ENCODE results near the gene RPGR.

The RPGR gene

DNA sequence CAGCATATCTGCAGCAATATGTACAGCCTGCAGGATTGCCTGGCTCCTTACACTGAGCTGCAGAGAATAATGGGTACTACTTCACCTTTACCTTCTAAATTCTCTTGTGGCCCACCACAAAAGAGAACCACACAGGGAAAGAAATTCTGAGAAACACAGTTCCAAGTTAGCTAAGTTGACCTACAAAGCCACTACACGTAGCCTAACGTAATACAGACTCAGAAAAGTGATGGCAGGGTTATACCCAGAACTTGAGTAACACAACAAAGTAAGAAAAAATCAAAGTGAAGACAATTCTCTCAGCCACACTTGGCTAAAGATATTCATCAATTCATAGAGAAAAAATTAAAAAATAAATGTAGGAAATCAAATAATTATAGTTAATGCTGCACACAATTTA, 80.3 kb downstream of the RPGR start:
- no peak for DNase-seq

DNA sequence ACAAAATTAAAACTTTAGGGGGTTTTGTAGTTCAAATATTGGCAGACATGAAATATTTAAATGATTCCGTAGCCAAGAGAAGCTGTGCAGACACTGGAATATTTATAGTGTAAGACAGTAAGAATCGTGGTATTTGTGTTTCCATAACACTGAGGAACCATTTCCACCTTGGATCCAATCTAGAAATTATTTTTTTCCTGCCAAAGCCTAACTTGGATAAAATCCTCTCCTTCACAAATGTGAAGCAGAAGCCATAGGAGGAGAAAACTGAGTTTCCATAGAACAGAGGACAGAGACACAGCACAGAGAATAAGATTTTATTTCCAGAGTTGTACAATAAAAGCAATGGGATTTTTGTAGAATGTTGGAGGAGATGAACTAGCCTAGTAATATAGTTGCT, 86.8 kb downstream of the RPGR start:
- DNase-seq, result no peak

DNA sequence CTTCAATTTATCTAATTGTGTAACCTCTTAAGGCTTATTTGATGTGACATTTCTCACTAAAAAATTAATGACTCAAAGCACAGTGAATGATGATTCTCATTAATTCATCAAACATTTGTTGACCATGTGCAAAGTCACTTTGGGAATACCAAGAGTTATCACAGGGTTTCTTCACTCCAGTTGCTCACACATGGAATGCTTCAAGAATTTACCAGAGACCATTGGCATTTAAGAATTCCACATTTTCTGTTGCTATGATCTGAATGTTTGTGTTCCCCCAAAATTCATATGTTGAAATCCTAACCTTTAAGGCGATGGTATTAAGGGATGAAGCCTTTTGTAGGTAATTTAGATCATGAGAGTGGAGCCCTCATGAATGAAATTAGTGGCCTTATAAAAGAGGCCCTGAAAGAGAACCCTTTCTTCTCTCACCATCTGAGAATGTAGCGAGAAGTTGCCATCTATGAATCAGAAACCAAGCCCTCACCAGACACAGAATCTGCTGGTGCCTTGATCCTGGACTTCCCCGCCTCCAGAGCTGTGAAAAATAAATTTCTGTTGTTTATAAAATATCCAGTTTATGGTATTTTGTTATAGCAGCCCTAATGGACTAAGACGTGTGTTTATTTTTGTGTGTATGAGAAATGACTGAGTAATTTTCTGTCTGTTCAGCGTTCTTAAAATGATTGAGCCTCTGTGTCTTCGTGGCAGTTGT, 90.3 kb downstream of the RPGR start:
- DNase-seq, result no peak

DNA sequence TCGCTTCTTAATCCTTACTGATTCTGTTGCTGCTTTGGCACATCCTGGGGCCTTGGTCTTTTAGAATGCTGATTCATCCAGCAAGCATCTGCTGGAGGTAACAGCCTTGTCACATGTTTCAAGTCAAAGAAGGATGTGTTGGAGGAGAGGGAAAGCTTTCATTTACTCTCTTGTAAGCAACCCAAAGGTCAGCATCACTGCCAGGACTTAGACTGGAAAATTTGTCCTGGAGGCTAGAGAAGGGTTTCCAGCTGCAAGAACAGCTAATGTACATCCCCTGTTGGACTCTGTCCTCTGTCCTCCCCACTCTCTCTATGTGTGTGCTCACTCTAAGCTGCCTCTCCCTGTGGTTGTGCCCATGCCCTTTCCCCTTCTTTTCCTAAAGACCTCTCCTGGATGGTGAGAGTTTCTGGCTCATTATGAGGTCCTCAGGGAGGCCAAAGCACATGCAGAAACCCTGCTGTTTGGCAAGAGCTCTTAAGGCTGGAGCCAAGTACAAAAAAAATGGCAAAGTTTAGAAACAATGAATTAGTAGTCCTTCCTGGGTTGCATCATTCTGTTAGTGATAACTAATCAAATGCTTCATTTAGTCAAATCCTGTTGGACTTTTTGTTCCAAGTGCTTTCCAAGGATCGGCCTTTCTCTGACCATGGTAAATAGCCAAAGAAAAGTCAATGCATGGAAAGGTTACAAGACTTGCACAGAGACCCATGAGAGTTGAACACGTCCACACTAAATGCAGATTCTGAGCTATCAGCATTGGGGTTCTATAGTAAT, 93.2 kb downstream of the RPGR start:
- DNase-seq, result no peak

DNA sequence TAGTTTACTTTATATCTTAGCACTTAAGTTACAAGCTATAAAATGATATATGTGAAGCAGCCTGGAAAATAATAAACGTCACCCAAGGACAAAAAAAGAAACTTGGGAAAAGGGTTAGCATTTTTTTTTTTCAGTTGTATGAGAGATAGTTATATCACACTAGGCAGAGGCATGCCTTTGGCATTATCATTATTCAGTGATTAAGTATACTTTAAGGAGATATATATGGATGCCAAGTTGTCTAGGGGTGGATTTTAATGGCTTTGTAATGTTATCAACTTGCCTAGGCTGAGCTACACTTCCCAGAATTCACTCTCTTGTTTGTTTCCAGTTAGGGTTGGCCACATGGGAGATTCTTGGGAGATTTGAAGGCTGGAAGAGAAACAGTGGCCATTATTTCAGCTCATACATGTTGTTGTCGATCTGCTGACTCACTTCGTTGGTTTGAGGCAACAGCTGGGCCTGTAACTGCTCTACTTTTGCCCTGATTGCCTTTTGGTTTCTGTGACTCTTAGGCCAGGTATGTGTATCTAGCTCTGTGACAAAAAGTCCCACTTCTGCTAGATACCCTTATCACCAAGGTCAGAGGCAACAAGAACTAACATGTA, 95.1 kb downstream of the RPGR start:
- no peak for DNase-seq

DNA sequence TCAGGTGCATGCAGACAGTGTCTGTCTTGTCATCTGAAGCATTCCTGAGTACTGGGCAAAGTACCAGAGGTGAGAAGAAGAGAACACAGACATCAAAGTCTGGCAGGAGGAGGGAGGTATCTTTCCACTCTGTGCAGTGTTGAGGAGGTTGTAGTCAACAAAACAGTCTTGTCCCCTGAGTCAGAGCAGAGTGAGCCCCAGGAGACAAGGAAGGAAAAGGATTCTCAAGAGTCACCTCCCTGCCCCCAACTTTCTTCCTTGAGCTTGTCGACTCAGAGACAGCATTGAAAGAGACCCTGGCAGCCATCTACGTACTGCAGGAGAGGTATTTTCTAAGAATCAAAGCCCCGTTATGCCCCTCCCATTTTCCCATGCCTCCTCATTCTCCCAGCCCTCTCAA, 102.2 kb downstream of the RPGR start:
- DNase-seq, result no peak

DNA sequence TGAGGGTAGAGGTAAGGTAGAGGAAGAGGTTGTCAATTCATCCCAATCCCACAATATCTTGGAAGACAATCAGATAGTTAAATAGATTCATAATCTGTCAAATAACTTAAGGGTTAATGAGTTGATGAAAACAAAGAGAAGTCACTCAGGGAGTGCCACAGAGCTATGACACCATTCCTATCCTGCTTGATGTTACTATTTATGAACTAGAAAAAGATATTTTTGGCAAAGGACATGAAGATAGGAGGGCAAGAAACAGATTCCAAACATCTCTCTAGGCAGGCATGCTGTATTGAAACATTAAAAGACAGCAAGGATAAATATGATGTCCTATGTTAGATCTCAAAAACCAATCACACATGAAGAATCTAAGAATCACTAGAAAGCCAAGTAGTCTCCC, 103.1 kb downstream of the RPGR start:
- DNase-seq, result no peak

DNA sequence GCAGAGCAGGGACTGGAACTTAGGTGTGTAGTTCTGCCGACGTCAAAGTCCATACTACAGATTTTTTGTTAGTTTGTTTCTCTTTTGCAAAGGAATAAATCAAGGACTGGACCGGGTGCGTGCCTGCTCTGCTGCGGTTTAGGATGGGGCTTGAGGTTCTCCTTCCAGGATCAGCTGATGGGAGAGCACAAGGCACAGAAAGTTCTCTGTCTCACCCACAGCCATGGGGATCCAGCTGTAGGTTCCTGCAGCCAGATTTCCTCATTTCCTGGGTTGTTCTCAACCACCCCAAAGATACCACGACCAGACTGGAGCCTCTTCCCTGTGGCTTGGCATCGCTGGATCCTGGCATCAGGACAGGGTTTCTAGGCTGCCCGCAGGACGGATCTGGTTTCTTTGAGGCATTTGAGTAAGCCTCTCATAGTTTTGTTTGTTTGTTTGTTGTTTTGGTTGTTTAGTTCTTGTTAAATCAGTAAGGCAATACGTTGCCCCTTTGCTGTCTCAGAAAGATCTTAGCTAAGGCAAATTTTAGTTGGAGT, 105.8 kb downstream of the RPGR start:
- no peak for DNase-seq

DNA sequence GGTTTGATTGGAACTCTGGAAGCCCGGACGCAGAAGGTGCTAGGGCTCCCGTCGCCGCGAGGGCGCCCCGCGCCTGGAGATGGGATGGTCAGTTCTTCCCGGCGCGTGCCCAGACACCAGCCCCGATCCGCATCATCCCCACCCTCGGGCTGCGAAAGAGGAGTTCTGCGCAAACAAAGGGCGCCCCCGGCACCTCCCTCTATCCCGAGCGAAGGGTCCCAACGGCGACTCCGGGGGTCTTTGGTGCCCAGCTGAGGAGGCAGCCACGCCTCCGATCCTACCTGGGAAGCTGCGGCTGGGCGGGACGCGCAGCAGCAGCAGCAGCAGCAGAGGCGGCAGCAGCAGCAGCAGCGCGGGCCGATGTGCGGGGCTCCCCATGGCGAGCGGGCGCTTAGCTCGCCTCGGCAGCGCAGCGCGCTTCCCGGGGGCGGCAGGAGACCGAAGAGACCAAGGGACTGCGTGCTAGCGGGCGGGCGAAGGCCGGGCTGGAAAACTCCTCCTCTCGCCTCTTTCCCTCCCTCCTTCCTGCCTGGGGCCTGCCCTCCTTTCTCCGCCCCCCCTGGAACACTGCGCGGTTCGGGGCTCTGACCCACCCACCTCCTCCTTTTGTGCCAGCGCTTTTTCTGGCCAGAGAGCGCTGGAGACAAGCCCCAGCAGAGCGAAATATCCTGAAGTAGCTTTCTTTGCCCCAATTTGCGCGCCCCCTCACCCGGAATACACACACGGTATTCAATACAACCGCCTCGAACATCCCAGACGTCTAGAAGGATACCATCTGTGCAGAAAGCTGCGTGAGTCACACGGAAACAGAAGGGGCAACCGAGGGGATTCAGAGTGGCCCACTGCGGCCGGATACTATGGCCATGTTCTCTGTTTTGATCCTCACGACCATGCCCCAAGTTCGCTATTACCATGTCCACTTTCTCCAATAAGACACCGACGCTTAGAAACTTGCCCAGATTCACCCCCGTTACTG, 106.6 kb downstream of the RPGR start, which contains the start of gene SRPX:
Gene SRPX (minus strand): TSS at position 457 of the 976 bp plus-strand sequence. CDS start 79 bp downstream, at position 378.
- no peak for DNase-seq

DNA sequence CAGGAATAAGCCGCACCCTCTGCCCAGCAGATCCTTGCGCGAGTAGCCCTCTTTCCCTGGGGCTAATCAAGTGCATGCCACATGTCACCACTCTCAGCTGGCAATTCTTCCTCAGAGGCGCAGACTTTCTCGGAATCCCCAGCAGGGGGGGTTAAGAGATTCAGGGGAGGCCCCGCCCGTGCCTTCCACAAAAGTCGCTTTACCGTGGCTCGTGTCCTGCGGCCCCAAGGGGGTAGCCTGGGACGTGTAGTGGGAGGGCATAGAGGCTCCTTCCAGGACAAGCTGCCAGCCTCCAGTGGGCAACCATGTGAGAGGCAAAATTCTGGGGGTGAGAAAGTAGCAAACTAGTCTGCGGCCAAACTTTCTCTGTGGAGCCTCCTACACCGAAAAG, 107.3 kb downstream of the RPGR start:
- DNase-seq, result no peak
